HG03045 (cell line): ENCODE measurements around the gene CBL.
"Not testable (repeated sequence)": the region's sequence is repeated elsewhere in the genome, so short reads cannot be mapped to it uniquely, and the experiment has no call there.

Experiments used
- ATAC-seq: cut with Tn5 transposase; IDR thresholded peaks from one replicate; pipeline ENCODE4 v1.9.1; 2021; ENCODE audit warnings: mild to moderate bottlenecking, moderate library complexity; ENCODE audit not compliant: unreplicated experiment

The CBL gene

GRCh38 chr11:119184399-119184798, 21.7 kb upstream of the CBL start:
- not testable (repeated sequence) for ATAC-seq

- no peak for ATAC-seq
These were observed 20.0 kb upstream of the CBL start for GRCh38 chr11:119185981-119186634.

GRCh38 chr11:119187123-119187892, 18.8 kb upstream of the CBL start:
- ATAC-seq: no peak

- ATAC-seq: no peak
These were observed 18.1 kb upstream of the CBL start for GRCh38 chr11:119188067-119188466.

GRCh38 chr11:119188887-119189286, 17.3 kb upstream of the CBL start:
- ATAC-seq: no peak

- ATAC-seq: no peak
These were observed 16.7 kb upstream of the CBL start for GRCh38 chr11:119189393-119189792.

GRCh38 chr11:119190531-119190930, 15.6 kb upstream of the CBL start:
- ATAC-seq: no peak

- ATAC-seq: not testable (repeated sequence)
These were observed 14.9 kb upstream of the CBL start for GRCh38 chr11:119191265-119191664.

- no peak for ATAC-seq
These were observed 14.0 kb upstream of the CBL start for GRCh38 chr11:119192111-119192510.

- no peak for ATAC-seq
These were observed 13.1 kb upstream of the CBL start for GRCh38 chr11:119193001-119193400.

- ATAC-seq: no peak
These were observed 12.5 kb upstream of the CBL start for GRCh38 chr11:119193626-119194025.

- no peak for ATAC-seq
These were observed 11.2 kb upstream of the CBL start for GRCh38 chr11:119194811-119195440.

- no peak for ATAC-seq
These were observed 10.5 kb upstream of the CBL start for GRCh38 chr11:119195680-119196079.

GRCh38 chr11:119196833-119197483, 9.2 kb upstream of the CBL start:
- ATAC-seq: no peak

- ATAC-seq: no peak
These were observed 7.2 kb upstream of the CBL start for GRCh38 chr11:119198925-119199324.

GRCh38 chr11:119201236-119201635, 4.9 kb upstream of the CBL start:
- ATAC-seq: not testable (repeated sequence)

GRCh38 chr11:119202554-119202953, 3.6 kb upstream of the CBL start:
- no peak for ATAC-seq

GRCh38 chr11:119204066-119204465, 2.1 kb upstream of the CBL start:
- ATAC-seq: no peak

GRCh38 chr11:119205080-119205479, 1.1 kb upstream of the CBL start:
- no peak for ATAC-seq

- peak; percentile 42 for ATAC-seq
These were observed 624 bp downstream of the CBL start for GRCh38 chr11:119206511-119207414.
